DOHH2 (cell line): ENCODE results near the gene SCLY.

ENCODE experiments used
- CTCF ChIP-seq: fragments of 200-600 bp; sonication (generic); IDR thresholded peaks from one replicate; pipeline ENCODE4 v1.5.1; 2014; ENCODE audit warnings: antibody characterized with exemption, mild to moderate bottlenecking, low read depth, low read length; ENCODE audit not compliant: poor library complexity, severe bottlenecking
- EZH2phosphoT487 ChIP-seq: fragments of 200-600 bp; sonication (generic); IDR thresholded peaks from 2 replicates; pipeline ENCODE4 v1.6.1; 2017; ENCODE audit warnings: borderline replicate concordance, mild to moderate bottlenecking, antibody characterized with exemption, low read length, moderate library complexity, mixed read lengths

GRCh38 chr2:238129166-238130010 lies 68.6 kb downstream of the SCLY start:
- TF ChIP-seq CTCF, result no peak
- no peak for TF ChIP-seq EZH2phosphoT487
